K562 (cell line): ENCODE data around the gene GFOD1. TPM values are rescaled to one million over a fixed set of nuclear protein-coding genes. Genes with fewer than 3 reads are reported as not detected.
A peak's percentile ranks its signal among the peaks of the same experiment; 100 is the strongest.

Experiments
- ATAC-seq: fragments of 200-7000 bp; cut with Tn5 transposase; 3 replicates; pipeline ENCODE4 v1.9.1; 2020; ENCODE audit warnings: moderate library complexity
- BruUV-seq: library from RNA; stranded (reverse); fragments of 400-500 nt; replicated peaks from 2 replicates; lab custom pipeline; 2021; lab: Mats Ljungman, UMichigan
- CTCF ChIA-PET: fragments of 300-600 bp; formaldehyde crosslinking; extraction: SDS; loops from one replicate; lab custom pipeline; 2021; ENCODE audit warnings: low intra/inter-chr PET ratio; lab: Yijun Ruan, JAX
- POLR2A ChIA-PET: fragments of 300-600, 350-650 bp; sonication (Branson Sonifier 250); formaldehyde crosslinking; extraction: SDS; loops from one replicate; lab custom pipeline; 2021; ENCODE audit warnings: antibody characterized with exemption, inconsistent platforms; lab: Yijun Ruan, JAX
- DNase-seq, 4 experiments: peaks; one replicate each; pipeline versions ENCODE4 v3.0.0 to v3.0.0-alpha.2; 2011 to 2018; ENCODE audit warnings: low spot score in 3 of 4, mixed read lengths in 3 of 4; ENCODE audit errors: extremely low read depth in 1 of 4
- FAIRE-seq: peaks from 2 replicates; lab custom pipeline; 2011; peaks lifted over from hg19 to GRCh38; lab: Jason Lieb, UNC
- H2AFZ ChIP-seq: 2 replicates; pipeline ENCODE4 v1.6.0; 2011; ENCODE audit warnings: low read depth, low read length, control low read depth, inconsistent platforms
- H3K27ac ChIP-seq: fragments of 200-600 bp; 3 replicates; pipeline ENCODE4 v1.8.0; 2011; ENCODE audit warnings: low read depth, mild to moderate bottlenecking, control low read depth, inconsistent platforms, low read length, moderate library complexity, mixed read lengths; ENCODE audit errors: extremely low read depth
- H3K27me3 ChIP-seq, 2 experiments: fragments of 300-600 bp in 1 of 2; 2 replicates in 1 of 2; 3 replicates in 1 of 2; pipeline versions ENCODE4 v1.6.0 to v1.8.0; 2011; ENCODE audit warnings: inconsistent platforms in 2 of 2, low read length in 2 of 2, mild to moderate bottlenecking in 1 of 2, mixed read lengths in 1 of 2, moderate library complexity in 1 of 2; ENCODE audit not compliant: control insufficient read depth in 2 of 2, insufficient read depth in 2 of 2
- H3K36me3 ChIP-seq: fragments of 300-600 bp; 3 replicates; pipeline ENCODE4 v1.8.0; 2011; ENCODE audit warnings: mild to moderate bottlenecking, low read length, inconsistent platforms; ENCODE audit not compliant: control insufficient read depth, insufficient read depth
- H3K4me1 ChIP-seq, 2 experiments: fragments of 200-600 bp in 1 of 2; replicated peaks in 1 of 2; 2 replicates in 1 of 2; 3 replicates in 1 of 2; pipeline versions ENCODE4 v1.5.1 to v1.8.0; 2011; ENCODE audit warnings: inconsistent platforms in 2 of 2, low read length in 2 of 2, mild to moderate bottlenecking in 1 of 2, mixed read lengths in 1 of 2, moderate library complexity in 1 of 2; ENCODE audit not compliant: control insufficient read depth in 2 of 2, insufficient read depth in 2 of 2
- H3K4me2 ChIP-seq: 2 replicates; pipeline ENCODE4 v1.6.1; 2011; ENCODE audit warnings: low read length, control low read depth, inconsistent platforms, mixed read lengths; ENCODE audit not compliant: insufficient read depth
- H3K4me3 ChIP-seq: fragments of 200-600 bp; sonication (generic), shearing (Covaris generic); 2 replicates; pipeline ENCODE4 v1.5.1; 2016; ENCODE audit warnings: control low read depth, inconsistent platforms
- H3K79me2 ChIP-seq: fragments of 200-600 bp; 3 replicates; pipeline ENCODE4 v1.8.0; 2011; ENCODE audit warnings: low read length, inconsistent platforms; ENCODE audit not compliant: control insufficient read depth, insufficient read depth
- H3K9ac ChIP-seq, 2 experiments: 2 replicates each; pipeline versions ENCODE4 v1.6.0 to v1.6.1; 2011; ENCODE audit warnings: low read depth in 2 of 2, low read length in 2 of 2, control low read depth in 1 of 2, inconsistent platforms in 1 of 2, mild to moderate bottlenecking in 1 of 2, mixed read lengths in 1 of 2; ENCODE audit not compliant: insufficient read depth in 1 of 2
- H3K9me1 ChIP-seq: one replicate; pipeline ENCODE4 v1.6.0; 2011; ENCODE audit warnings: inconsistent platforms, mild to moderate bottlenecking, low read length, moderate library complexity; ENCODE audit not compliant: control insufficient read depth, insufficient read depth
- H3K9me3 ChIP-seq: replicated peaks from 2 replicates; pipeline ENCODE4 v1.5.1; 2011; ENCODE audit warnings: low read depth, low read length, inconsistent platforms; ENCODE audit not compliant: control insufficient read depth, insufficient read depth
- H4K20me1 ChIP-seq: replicated peaks from 2 replicates; pipeline ENCODE4 v1.6.1; 2011; ENCODE audit warnings: low read length, inconsistent platforms, mixed read lengths; ENCODE audit not compliant: control insufficient read depth, insufficient read depth
- ARID2 ChIP-seq: fragments of 450-650 bp; IDR thresholded peaks from 2 replicates; pipeline ENCODE4 v1.6.1; 2017; ENCODE audit warnings: antibody characterized with exemption, mild to moderate bottlenecking
- ATF4 ChIP-seq: fragments of 450-650 bp; formaldehyde crosslinking; IDR thresholded peaks from 2 replicates; pipeline ENCODE4 v1.4.0; 2022; ENCODE audit warnings: mild to moderate bottlenecking, moderate library complexity
- C11orf30 ChIP-seq: fragments of 450-650 bp; IDR thresholded peaks from 2 replicates; pipeline ENCODE4 v1.6.1; 2016; ENCODE audit warnings: low read depth, mild to moderate bottlenecking
- ELF4 ChIP-seq: fragments of 450-650 bp; formaldehyde crosslinking; IDR thresholded peaks from 2 replicates; pipeline ENCODE4 v1.4.0; 2022; ENCODE audit warnings: missing genetic modification characterization
- ERF ChIP-seq: fragments of 450-650 bp; formaldehyde crosslinking; IDR thresholded peaks from 2 replicates; pipeline ENCODE4 v1.4.0; 2020; ENCODE audit warnings: mild to moderate bottlenecking, mixed read lengths
- FOXJ3 ChIP-seq: sonication (generic); formaldehyde crosslinking; IDR thresholded peaks from 2 replicates; pipeline ENCODE4 v1.4.0; 2020; ENCODE audit warnings: mild to moderate bottlenecking, missing genetic modification reagents
- GATA2 ChIP-seq: sonication (generic); formaldehyde crosslinking; IDR thresholded peaks from 2 replicates; pipeline ENCODE4 v1.4.0; 2020; ENCODE audit warnings: mild to moderate bottlenecking, missing genetic modification reagents
- HDGF ChIP-seq: fragments of 450-650 bp; IDR thresholded peaks from 2 replicates; pipeline ENCODE4 v1.6.1; 2016
- MAFF ChIP-seq: IDR thresholded peaks from 2 replicates; pipeline ENCODE4 v1.6.1; 2012; ENCODE audit warnings: low read length, improper control_type of control experiment
- MAFK ChIP-seq: IDR thresholded peaks from 2 replicates; pipeline ENCODE4 v1.6.1; 2011; ENCODE audit warnings: low read length, improper control_type of control experiment
- MBD1 ChIP-seq: fragments of 250-450 bp; sonication (Bioruptor Pico); IDR thresholded peaks from 2 replicates; pipeline ENCODE4 v1.8.0; 2022; ENCODE audit warnings: inconsistent platforms
- NR2C1 ChIP-seq, 2 experiments: fragments of 450-650 bp; IDR thresholded peaks; 2 replicates each; pipeline ENCODE4 v1.6.1; 2017; ENCODE audit warnings: mild to moderate bottlenecking in 2 of 2, antibody characterized with exemption in 1 of 2, inconsistent platforms in 1 of 2, missing compliant biosample characterization in 1 of 2, missing genetic modification characterization in 1 of 2
- SIN3B ChIP-seq: fragments of 450-650 bp; IDR thresholded peaks from 2 replicates; pipeline ENCODE4 v1.6.1; 2017; ENCODE audit warnings: low read depth, mild to moderate bottlenecking, moderate library complexity
- ZBTB17 ChIP-seq: fragments of 450-650 bp; formaldehyde crosslinking; IDR thresholded peaks from 2 replicates; pipeline ENCODE4 v1.4.0; 2020; ENCODE audit warnings: mild to moderate bottlenecking
- ZNF316 ChIP-seq: fragments of 450-650 bp; IDR thresholded peaks from 2 replicates; pipeline ENCODE4 v1.6.1; 2016
- WGBS: fragments of 100-300 bp; shearing (Covaris generic); methylation state at CpG from one replicate; pipeline ENCODE4 v1.1.6; 2016; ENCODE audit warnings: low coverage, mixed read lengths; ENCODE audit not compliant: insufficient coverage; ENCODE audit errors: missing lambda C conversion rate; 5-methylcytosine and 5-hydroxymethylcytosine counted together
- in situ Hi-C: fragments of 300-500 bp; cut with MboI; formaldehyde crosslinking; loops from 4 replicates; pipeline ENCODE4 v1.15.0; 2018; ENCODE audit warnings: inconsistent platforms, mixed read lengths
- intact Hi-C: fragments of 100-400 bp; cut with micrococcal nuclease; formaldehyde crosslinking; loops from 2 replicates; pipeline ENCODE4 v1.14.2; 2022
- polyA plus RNA-seq, 8 experiments: library from polyadenylated mRNA; depleted of rRNA in 4 of 8; stranded (reverse) in 5 of 8; unstranded in 3 of 8; fragments of >200 nt; fragmentation: Nextera tagmentation in 2 of 8; fragmentation: Illumina TruSeq in 1 of 8; extraction: Ambion mirVana in 2 of 8; extraction: Trizol in 1 of 8; gene quantifications; 2 replicates each; pipeline versions ENCODE4 v1.2.1 to v1.2.3, GENCODE V29; 2011 to 2014; ENCODE audit warnings: inconsistent platforms in 1 of 8, missing spikeins in 1 of 8
- total RNA-seq, 7 experiments: library from RNA; depleted of rRNA in 6 of 7; stranded (reverse); fragments of >200 nt in 6 of 7; fragmentation: Illumina TruSeq in 2 of 7; extraction: Trizol in 2 of 7; gene quantifications; 2 replicates each; pipeline versions ENCODE4 v1.2.1 to v1.2.3, GENCODE V29; 2011 to 2021; ENCODE audit warnings: low replicate concordance in 1 of 7

Gene GFOD1
- total and polyA plus RNA-seq, 9 of the 15 experiments (the other 6 are each of a cell fraction or from before 2014, with no cell fraction given), result 3.8 to 12.0 (median 8.2) TPM

GRCh38 chr6:13342414-13343019, 144.9 kb downstream of the GFOD1 start:
- ChIA-PET POLR2A (interaction anchor here (0.5 to 1.1 kb wide), 3 partner anchors 14 to 273 kb away, joined by 3 read pairs; partner anchors contain the start of genes NOL7 and TBC1D7), CTCF (interaction anchor here (0.6 kb wide), 1 partner anchor 35 kb away, joined by 3 read pairs; no protein-coding TSS in a partner anchor)
- intact Hi-C loops (no loop called here), in situ Hi-C loops (no loop called here)
- DNase-seq (no peak), FAIRE-seq (no peak), ATAC-seq (no peak)
- Histone ChIP-seq H4K20me1 (no peaks in the 10 kb centered on the region), H3K9ac (no peak overlapping the region), H3K4me2 (no peak overlapping the region), H3K79me2 (no peaks in the 10 kb centered on the region), H3K9me1 (no peaks in the 10 kb centered on the region), H3K4me1 (no peaks in the 10 kb centered on the region; a peak in 1 of 5 replicates), H2AFZ (no peak overlapping the region), H3K27me3 (peaks cover 0 to 4% of the 10 kb centered on the region in 2 experiments; a peak in 1 of 5 replicates), H3K9me3 (no peaks in the 10 kb centered on the region), H3K36me3 (no peaks in the 10 kb centered on the region), H3K27ac (no peak overlapping the region), H3K4me3 (no peak overlapping the region)
- no peak for TF ChIP-seq HDGF
- TF ChIP-seq ELF4 (CRISPR knock-in tag), result no peak
- TF ChIP-seq C11orf30, result peak; percentile 65; the same call in 1 of the 2 replicates
- TF ChIP-seq MBD1, result no peak
- TF ChIP-seq ZBTB17 (CRISPR knock-in tag), result no peak
- no peak for TF ChIP-seq NR2C1 (IDR thresholded peaks at IDR 0.05)
- no peak for TF ChIP-seq NR2C1 (tag; IDR thresholded peaks at IDR 0.05)
- TF ChIP-seq MAFK, result peak; percentile 49; the same call in 1 of the 2 replicates
- TF ChIP-seq ATF4 (CRISPR knock-in tag), result no peak
- TF ChIP-seq ARID2, result no peak
- no peak for TF ChIP-seq FOXJ3 (CRISPR knock-in tag)
- no peak for TF ChIP-seq GATA2 (CRISPR knock-in tag)
- TF ChIP-seq MAFF, result peak; percentile 45; the same call in 1 of the 2 replicates
- no peak for TF ChIP-seq ERF (CRISPR knock-in tag)
- TF ChIP-seq SIN3B, result no peak
- TF ChIP-seq ZNF316, result peak; percentile 70
- BruUV-seq, result no TSS peak
- WGBS, result 31% methylated on average over 5 of the region's 5 CpGs
